ENCODE measurements around the gene BLCAP.

DNA sequence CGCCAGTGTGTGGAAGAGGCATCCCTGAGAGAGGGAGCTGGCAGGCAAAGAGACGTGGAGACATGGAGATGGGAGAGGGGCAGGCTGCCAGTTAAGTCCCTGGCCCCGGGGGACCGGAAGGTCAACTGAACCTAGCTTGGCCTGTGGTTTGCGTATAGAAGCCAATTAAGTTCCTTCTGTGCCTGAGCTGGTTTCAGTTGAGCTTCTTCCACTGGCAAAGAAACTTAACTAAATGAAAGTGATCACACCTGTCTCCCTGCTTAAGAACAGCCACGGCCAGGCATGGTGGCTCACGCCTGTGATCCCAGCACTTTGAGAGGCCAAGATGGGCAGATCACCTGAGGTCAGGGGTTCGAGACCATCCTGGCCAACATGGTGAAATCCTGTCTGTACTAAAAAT lies 33.4 kb downstream of the BLCAP start:
- TF ChIP-seq PATZ1 (CRISPR knock-in tag; IDR thresholded peaks at IDR 0.05; ENCODE audit: borderline replicate concordance) (no peak), ZFP3 (CRISPR knock-in tag; IDR thresholded peaks at IDR 0.05) (no peak), ZNF70 (CRISPR knock-in tag; IDR thresholded peaks at IDR 0.05) (no peak), TSHZ2 (CRISPR knock-in tag; IDR thresholded peaks at IDR 0.05) (no peak), ZNF8 (CRISPR knock-in tag; IDR thresholded peaks at IDR 0.05) (no peak), ZFP30 (CRISPR knock-in tag; IDR thresholded peaks at IDR 0.05) (no peak)

Measured in SK-N-SH treated with all-trans-retinoic acid at 6 μM for 48 hours (cell line).